ENCODE data around the gene FBXO36. TPM values are rescaled to one million over a fixed set of nuclear protein-coding genes. Genes with fewer than 3 reads are reported as not detected.
A peak's percentile ranks its signal among the peaks of the same experiment; 100 is the strongest.

The FBXO36 gene
- total and polyA plus RNA-seq, 2 of the 4 experiments (the other 2 are of a cell fraction) = 1.3 to 2.2 TPM

DNA sequence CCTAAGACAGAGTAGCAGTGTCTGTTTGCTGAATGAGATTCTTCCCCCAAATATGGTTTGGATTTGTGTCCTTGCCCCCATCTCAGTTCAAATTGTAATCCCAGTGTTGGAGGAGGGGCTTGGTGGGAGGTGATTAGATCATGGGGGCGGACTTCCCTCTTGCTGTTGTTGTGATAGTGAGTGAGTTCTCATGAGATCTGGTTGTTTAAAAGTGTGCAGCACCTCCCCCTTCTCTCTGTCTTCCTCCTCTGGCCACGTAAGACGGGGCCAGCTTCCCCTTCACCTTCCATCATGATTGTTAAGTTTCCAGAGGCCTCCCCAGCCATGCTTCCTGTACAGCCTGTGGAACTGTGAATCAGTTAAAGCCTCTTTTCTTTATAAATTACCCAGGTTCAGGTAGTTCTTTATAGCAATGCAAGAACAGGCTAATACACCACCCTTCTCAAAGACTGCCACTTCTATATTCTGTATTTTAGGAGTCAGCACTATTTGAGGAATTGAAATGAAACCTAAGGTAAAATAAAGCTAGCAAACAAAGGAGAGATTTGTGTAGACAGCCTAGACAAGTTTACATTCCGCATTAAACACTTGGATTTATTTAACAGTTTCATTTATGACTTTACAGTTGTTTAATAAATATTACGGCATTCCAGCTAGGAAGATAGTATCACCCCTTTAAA, 21.6 kb downstream of the FBXO36 start:
- WGBS, 2 experiments (ENCODE audit: extremely low coverage in 2 of 2, insufficient read length in 1 of 2) = no CpG with 5 or more reads among the region's 5 CpGs
- no peak overlapping the region for H2AK5ac ChIP-seq (ENCODE audit: low read depth, low read length)
- BruUV-seq (replicated peaks) = no TSS peak
- no peak overlapping the region for H4K8ac ChIP-seq (ENCODE audit: low read depth in 2 of 2, low read length in 2 of 2)
- H2AFZ ChIP-seq (replicated peaks; ENCODE audit: low read length, poor library complexity) = no peak overlapping the region
- no peak overlapping the region for H4K91ac ChIP-seq (ENCODE audit: insufficient read depth, low read depth, low read length)
- H3K36me3 ChIP-seq (ENCODE audit: control insufficient read depth, insufficient read depth, low read length) = no peaks in the 10 kb centered on the region
- POLR2A ChIA-PET (ENCODE audit: unreplicated experiment) = no interaction called here
- H3K23ac ChIP-seq (ENCODE audit: low read depth, low read length) = no peak overlapping the region
- peak overlapping the region; percentile 40; the same call in 1 of the 2 replicates for H3K27ac ChIP-seq (ENCODE audit: insufficient read depth, low read length)
- peaks cover 5% of the 10 kb centered on the region; the same call in 1 of the 2 replicates for H3K4me1 ChIP-seq (ENCODE audit: control insufficient read depth, insufficient read depth, low read length)
- H3K9me3 ChIP-seq (ENCODE audit: control insufficient read depth, insufficient read depth, low read length) = no peaks in the 10 kb centered on the region
- H2AK9ac ChIP-seq (replicated peaks; ENCODE audit: low read depth, low read length, poor library complexity) = no peak overlapping the region
- H3K27me3 ChIP-seq (ENCODE audit: control insufficient read depth, insufficient read depth, low read length) = no peaks in the 10 kb centered on the region
- H3K9ac ChIP-seq (ENCODE audit: low read depth, low read length) = no peak overlapping the region
- H3K4ac ChIP-seq (ENCODE audit: low read depth, low read length) = no peak overlapping the region
- H3K56ac ChIP-seq (ENCODE audit: extremely low read depth, insufficient read depth, low read length) = no peak overlapping the region
- peak overlapping the region; percentile 16 for H3K4me2 ChIP-seq (ENCODE audit: low read depth, low read length)
- H2BK20ac ChIP-seq (ENCODE audit: low read depth, low read length) = no peak overlapping the region
- no peaks in the 10 kb centered on the region for H4K20me1 ChIP-seq (ENCODE audit: insufficient read depth, low read length)
- CTCF ChIA-PET = interaction anchor here (0.5 kb wide), 1 partner anchor 65 kb away, joined by 3 read pairs; no protein-coding TSS in a partner anchor
- no peak overlapping the region for H2BK5ac ChIP-seq (ENCODE audit: low read depth, low read length, poor library complexity, severe bottlenecking)
- H3K79me1 ChIP-seq (ENCODE audit: low read depth in 1 of 2, low read length in 2 of 2) = no peaks in the 10 kb centered on the region
- TF ChIP-seq MAFK (IDR thresholded peaks at IDR 0.05; ENCODE audit: low read depth, low read length) = peak; percentile 54
- TF ChIP-seq, protein P1, sequence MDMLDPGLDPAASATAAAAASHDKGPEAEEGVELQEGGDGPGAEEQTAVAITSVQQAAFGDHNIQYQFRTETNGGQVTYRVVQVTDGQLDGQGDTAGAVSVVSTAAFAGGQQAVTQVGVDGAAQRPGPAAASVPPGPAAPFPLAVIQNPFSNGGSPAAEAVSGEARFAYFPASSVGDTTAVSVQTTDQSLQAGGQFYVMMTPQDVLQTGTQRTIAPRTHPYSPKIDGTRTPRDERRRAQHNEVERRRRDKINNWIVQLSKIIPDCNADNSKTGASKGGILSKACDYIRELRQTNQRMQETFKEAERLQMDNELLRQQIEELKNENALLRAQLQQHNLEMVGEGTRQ (IDR thresholded peaks at IDR 0.05; ENCODE audit: low read depth, low read length) = no peak
- H2BK15ac ChIP-seq (ENCODE audit: low read depth, low read length) = no peak overlapping the region
- H2BK120ac ChIP-seq (ENCODE audit: low read depth, low read length) = no peak overlapping the region
- intact Hi-C loops (cut with micrococcal nuclease) (no loop called here), in situ Hi-C loops (cut with MboI; ENCODE audit: low sequenced_read_pairs) (no loop called here), dilution Hi-C loops (cut with HindIII; ENCODE audit: low sequenced_read_pairs, unreplicated experiment) (no loop called here)
- ATAC-seq (ENCODE audit: low read depth) (peak; percentile 46), DNase-seq (peak; percentile 5)
- no peak overlapping the region; the same call in 1 of the 2 replicates for H3K18ac ChIP-seq (ENCODE audit: low read depth, low read length)
- 0 out of 2 replicates have a peak overlapping the region, but pooled peaks have one; percentile 41 for H3K14ac ChIP-seq (replicated peaks; ENCODE audit: low read depth, low read length)
- no peak overlapping the region for H4K5ac ChIP-seq (ENCODE audit: low read depth, low read length)
- no peak overlapping the region for H3K4me3 ChIP-seq (ENCODE audit: insufficient read depth, low read depth, low read length)
- peaks cover 6% of the 10 kb centered on the region; the same call in 1 of the 2 replicates for H3K9me1 ChIP-seq (ENCODE audit: insufficient read depth, low read length)

All from IMR-90 (cell line).